Duodenal mucosa (tissue), 2 donors: ENCODE measurements around the gene MAGEC3.
"Not testable (repeated sequence)": the region's sequence is repeated elsewhere in the genome, so short reads cannot be mapped to it uniquely, and the experiment has no call there.

Experiments
- H3K27ac ChIP-seq: one replicate; pipeline ENCODE4 v1.7.0; 2013; ENCODE audit warnings: low read depth, low read length
- H3K27me3 ChIP-seq, 2 donors: one replicate each; pipeline ENCODE4 v1.7.0; 2013; ENCODE audit warnings: low read length in 2 of 2, control low read depth in 1 of 2; ENCODE audit not compliant: insufficient read depth in 2 of 2, control insufficient read depth in 1 of 2
- H3K36me3 ChIP-seq, 2 donors: one replicate each; pipeline ENCODE4 v1.7.0; 2013; ENCODE audit warnings: low read length in 2 of 2, control low read depth in 1 of 2; ENCODE audit not compliant: insufficient read depth in 2 of 2, control insufficient read depth in 1 of 2
- H3K4me1 ChIP-seq, 2 donors: one replicate each; pipeline ENCODE4 v1.7.0; 2013; ENCODE audit warnings: low read length in 2 of 2, control low read depth in 1 of 2; ENCODE audit not compliant: insufficient read depth in 2 of 2, control insufficient read depth in 1 of 2
- H3K4me3 ChIP-seq, 2 donors: one replicate each; pipeline ENCODE4 v1.7.0; 2013; ENCODE audit warnings: low read length in 2 of 2, low read depth in 1 of 2
- H3K9ac ChIP-seq, 2 donors: one replicate each; pipeline ENCODE4 v1.7.0; 2013; ENCODE audit warnings: low read length in 2 of 2, low read depth in 1 of 2
- H3K9me3 ChIP-seq, 2 donors: one replicate each; pipeline ENCODE4 v1.7.0; 2013; ENCODE audit warnings: low read length in 2 of 2, control low read depth in 1 of 2; ENCODE audit not compliant: control insufficient read depth in 1 of 2

Gene MAGEC3

GRCh38 chrX:141838016-141838415 is at the start of gene MAGEC3:
Gene MAGEC3, plus strand, starts transcription at chrX:141838316. Its CDS starts 0 bp downstream, at chrX:141838316.
- H3K27me3 ChIP-seq = no peaks in the 10 kb centered on the region

GRCh38 chrX:141791856-141792255 is 46.3 kb upstream of the MAGEC3 start:
- Histone ChIP-seq H3K9ac (no peak overlapping the region), H3K4me1 (no peaks in the 10 kb centered on the region), H3K9me3 (no peaks in the 10 kb centered on the region), H3K36me3 (no peaks in the 10 kb centered on the region), H3K27me3 (no peaks in the 10 kb centered on the region), H3K27ac (no peak overlapping the region), H3K4me3 (no peak overlapping the region)

More at GRCh38 chrX:141838016-141838415, at the start of gene MAGEC3:
- Histone ChIP-seq H3K9me3 (peaks cover 0 to 4% of the 10 kb centered on the region in 2 donors), H3K4me1 (no peaks in the 10 kb centered on the region), H3K4me3 (no peak within 1 kb of the TSS), H3K36me3 (no peaks in the 10 kb centered on the region), H3K9ac (no peak within 1 kb of the TSS), H3K27ac (no peak within 1 kb of the TSS)

- Histone ChIP-seq H3K9me3 (no peaks in the 10 kb centered on the region), H3K27me3 (no peaks in the 10 kb centered on the region), H3K36me3 (no peaks in the 10 kb centered on the region), H3K27ac (no peak overlapping the region), H3K4me3 (no peak overlapping the region), H3K4me1 (no peaks in the 10 kb centered on the region), H3K9ac (no peak overlapping the region)
Observed at GRCh38 chrX:141811438-141811837, 26.7 kb upstream of the MAGEC3 start.

GRCh38 chrX:141814213-141814857 is 23.8 kb upstream of the MAGEC3 start:
- H3K36me3 ChIP-seq = no peaks in the 10 kb centered on the region
- no peak overlapping the region for H3K9ac ChIP-seq
- H3K4me3 ChIP-seq = no peak overlapping the region
- H3K4me1 ChIP-seq = no peaks in the 10 kb centered on the region
- no peaks in the 10 kb centered on the region for H3K27me3 ChIP-seq
- H3K9me3 ChIP-seq = no peaks in the 10 kb centered on the region
- no peak overlapping the region for H3K27ac ChIP-seq

GRCh38 chrX:141815904-141816303 is 22.2 kb upstream of the MAGEC3 start:
- Histone ChIP-seq H3K4me3 (no peak overlapping the region), H3K27ac (no peak overlapping the region), H3K9me3 (no peaks in the 10 kb centered on the region), H3K27me3 (no peaks in the 10 kb centered on the region), H3K4me1 (no peaks in the 10 kb centered on the region), H3K36me3 (no peaks in the 10 kb centered on the region), H3K9ac (no peak overlapping the region)

GRCh38 chrX:141832247-141832646 is 5.9 kb upstream of the MAGEC3 start:
- no peaks in the 10 kb centered on the region for H3K9me3 ChIP-seq
- H3K27ac ChIP-seq = no peak overlapping the region

GRCh38 chrX:141839856-141840255 is 1.7 kb downstream of the MAGEC3 start:
- H3K36me3 ChIP-seq = no peaks in the 10 kb centered on the region
- H3K4me1 ChIP-seq = no peaks in the 10 kb centered on the region
- no peak overlapping the region for H3K9ac ChIP-seq
- no peak overlapping the region for H3K4me3 ChIP-seq
- peaks cover 0 to 4% of the 10 kb centered on the region in 2 donors for H3K9me3 ChIP-seq
- H3K27ac ChIP-seq = no peak overlapping the region
- no peaks in the 10 kb centered on the region for H3K27me3 ChIP-seq

More at GRCh38 chrX:141832247-141832646, 5.9 kb upstream of the MAGEC3 start:
- H3K4me3 ChIP-seq = no peak overlapping the region
- no peaks in the 10 kb centered on the region for H3K4me1 ChIP-seq
- H3K36me3 ChIP-seq = no peaks in the 10 kb centered on the region
- H3K9ac ChIP-seq = no peak overlapping the region
- no peaks in the 10 kb centered on the region for H3K27me3 ChIP-seq

GRCh38 chrX:141857479-141857878 is 19.4 kb downstream of the MAGEC3 start:
- Histone ChIP-seq H3K4me3 (no peak overlapping the region), H3K9me3 (peaks cover 0 to 3% of the 10 kb centered on the region in 2 donors), H3K36me3 (no peaks in the 10 kb centered on the region), H3K27ac (no peak overlapping the region), H3K4me1 (no peaks in the 10 kb centered on the region), H3K27me3 (no peaks in the 10 kb centered on the region), H3K9ac (no peak overlapping the region)

- Histone ChIP-seq H3K9me3 (no peaks in the 10 kb centered on the region), H3K9ac (no peak overlapping the region), H3K4me3 (no peak overlapping the region), H3K4me1 (no peaks in the 10 kb centered on the region), H3K27me3 (no peaks in the 10 kb centered on the region), H3K36me3 (no peaks in the 10 kb centered on the region), H3K27ac (no peak overlapping the region)
Observed at GRCh38 chrX:141879616-141880015, 41.5 kb downstream of the MAGEC3 start.

GRCh38 chrX:141888811-141889210 is 50.7 kb downstream of the MAGEC3 start:
- not testable (repeated sequence) for H3K27me3 ChIP-seq, H3K36me3 ChIP-seq, H3K4me3 ChIP-seq, H3K27ac ChIP-seq, H3K4me1 ChIP-seq, H3K9me3 ChIP-seq, H3K9ac ChIP-seq
